Activated CD4-positive, alpha-beta memory T cell treated with anti-CD3 and anti-CD28 coated beads, Interleukin-2, amount 10 ng/mL, durations not matched to agents 7 days and 5 days (primary cell): ENCODE data around the gene SMG5. TPM values are rescaled to one million over a fixed set of nuclear protein-coding genes. Genes with fewer than 3 reads are reported as not detected.
A peak's percentile ranks its signal among the peaks of the same experiment; 100 is the strongest.
"Not testable (repeated sequence)": the region's sequence is repeated elsewhere in the genome, so short reads cannot be mapped to it uniquely, and the experiment has no call there.

ENCODE experiments used
- CTCF ChIA-PET: fragments of 350-600 bp; sonication (Branson Sonifier 250); formaldehyde crosslinking; loops from one replicate; lab custom pipeline; 2021; ENCODE audit warnings: antibody characterized with exemption, inconsistent platforms; lab: Charles Lee
- POLR2A ChIA-PET: fragments of 350-600 bp; sonication (Branson Sonifier 250); formaldehyde crosslinking; loops from one replicate; lab custom pipeline; 2021; ENCODE audit warnings: antibody characterized with exemption; lab: Charles Lee
- DNase-seq: peaks from one replicate; pipeline ENCODE4 v3.0.0-alpha.2; 2020
- H3K27ac Mint-ChIP-seq: one replicate; pipeline ENCODE4 v1.8.0; 2021; ENCODE audit warnings: mild to moderate bottlenecking, mixed read lengths
- H3K27me3 Mint-ChIP-seq: one replicate; pipeline ENCODE4 v1.8.0; 2021; ENCODE audit warnings: mixed read lengths
- H3K36me3 Mint-ChIP-seq: one replicate; pipeline ENCODE4 v1.8.0; 2021; ENCODE audit warnings: low read depth, mixed read lengths
- H3K4me1 Mint-ChIP-seq: one replicate; pipeline ENCODE4 v1.8.0; 2021; ENCODE audit warnings: mixed read lengths
- H3K4me3 Mint-ChIP-seq: one replicate; pipeline ENCODE4 v1.8.0; 2021; ENCODE audit warnings: mild to moderate bottlenecking, mixed read lengths
- H3K9me3 Mint-ChIP-seq: one replicate; pipeline ENCODE4 v1.8.0; 2021; ENCODE audit warnings: mixed read lengths
- total RNA-seq, 2 experiments: library from RNA; stranded (reverse); gene quantifications; one replicate each; pipeline ENCODE4 v1.2.3, GENCODE V29; 2021

Gene SMG5, protein sequence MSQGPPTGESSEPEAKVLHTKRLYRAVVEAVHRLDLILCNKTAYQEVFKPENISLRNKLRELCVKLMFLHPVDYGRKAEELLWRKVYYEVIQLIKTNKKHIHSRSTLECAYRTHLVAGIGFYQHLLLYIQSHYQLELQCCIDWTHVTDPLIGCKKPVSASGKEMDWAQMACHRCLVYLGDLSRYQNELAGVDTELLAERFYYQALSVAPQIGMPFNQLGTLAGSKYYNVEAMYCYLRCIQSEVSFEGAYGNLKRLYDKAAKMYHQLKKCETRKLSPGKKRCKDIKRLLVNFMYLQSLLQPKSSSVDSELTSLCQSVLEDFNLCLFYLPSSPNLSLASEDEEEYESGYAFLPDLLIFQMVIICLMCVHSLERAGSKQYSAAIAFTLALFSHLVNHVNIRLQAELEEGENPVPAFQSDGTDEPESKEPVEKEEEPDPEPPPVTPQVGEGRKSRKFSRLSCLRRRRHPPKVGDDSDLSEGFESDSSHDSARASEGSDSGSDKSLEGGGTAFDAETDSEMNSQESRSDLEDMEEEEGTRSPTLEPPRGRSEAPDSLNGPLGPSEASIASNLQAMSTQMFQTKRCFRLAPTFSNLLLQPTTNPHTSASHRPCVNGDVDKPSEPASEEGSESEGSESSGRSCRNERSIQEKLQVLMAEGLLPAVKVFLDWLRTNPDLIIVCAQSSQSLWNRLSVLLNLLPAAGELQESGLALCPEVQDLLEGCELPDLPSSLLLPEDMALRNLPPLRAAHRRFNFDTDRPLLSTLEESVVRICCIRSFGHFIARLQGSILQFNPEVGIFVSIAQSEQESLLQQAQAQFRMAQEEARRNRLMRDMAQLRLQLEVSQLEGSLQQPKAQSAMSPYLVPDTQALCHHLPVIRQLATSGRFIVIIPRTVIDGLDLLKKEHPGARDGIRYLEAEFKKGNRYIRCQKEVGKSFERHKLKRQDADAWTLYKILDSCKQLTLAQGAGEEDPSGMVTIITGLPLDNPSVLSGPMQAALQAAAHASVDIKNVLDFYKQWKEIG
- total RNA-seq = 10 to 100 TPM; 58.5 to 60.4 TPM

DNA sequence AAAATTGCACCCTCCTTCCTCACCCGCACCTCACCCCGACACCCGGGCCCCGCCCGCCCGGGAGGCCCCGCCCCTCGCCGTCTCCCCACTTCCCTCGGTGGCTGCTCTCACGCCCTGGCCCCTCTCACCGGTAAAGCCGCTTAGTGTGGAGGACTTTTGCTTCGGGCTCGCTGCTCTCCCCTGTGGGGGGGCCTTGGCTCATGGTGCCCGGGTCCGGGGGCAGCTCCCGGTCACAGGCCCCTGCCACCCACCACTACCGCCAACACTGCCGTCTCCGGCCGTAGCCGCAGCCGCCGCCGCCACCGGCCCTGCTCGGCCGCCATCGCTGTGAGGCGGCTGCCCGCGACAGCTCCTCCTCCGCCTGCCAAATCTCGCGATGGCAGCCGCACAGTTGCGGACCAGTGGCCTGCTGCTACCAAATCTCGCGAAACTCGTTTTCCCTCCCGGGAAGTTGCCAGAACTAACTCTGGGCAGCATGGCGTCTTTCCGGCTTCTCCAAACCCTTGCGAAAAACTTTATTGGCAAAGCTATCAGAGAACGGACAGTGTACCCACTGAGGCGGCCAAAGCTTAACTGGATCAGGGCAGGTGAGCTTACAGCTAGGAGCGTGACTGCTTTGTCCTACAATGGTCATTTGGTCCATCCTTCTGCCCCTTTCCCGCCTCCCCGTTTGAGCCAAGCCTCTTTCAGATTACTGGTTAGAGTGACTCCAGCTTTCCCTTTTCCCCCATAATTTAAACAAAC is at the start of gene SMG5:
Gene SMG5, minus strand, starts transcription at position 347 of the 744 bp plus-strand sequence. Its CDS starts 145 bp downstream, at position 202.
- POLR2A ChIA-PET = interaction anchor here (0.6 to 6.0 kb wide), 65 partner anchors 8 to 1948 kb away, joined by 3 to 67 read pairs (median 5); partner anchors contain the start of genes ARHGEF2, CCT3, GLMP and HDGF
- Mint-ChIP-seq H3K9me3 (no peaks in the 10 kb centered on the region), H3K27ac (peak within 1 kb of the TSS; percentile 81), H3K27me3 (no peaks in the 10 kb centered on the region), H3K4me3 (peak within 1 kb of the TSS; percentile 86), H3K4me1 (peaks cover 39% of the 10 kb centered on the region), H3K36me3 (peaks cover 18% of the 10 kb centered on the region)
- peak; percentile 97 for DNase-seq
- CTCF ChIA-PET = interaction anchor here (1.1 to 2.8 kb wide), 14 partner anchors 13 to 305 kb away, joined by 3 to 15 read pairs (median 4); partner anchors contain the start of genes CCT3, GLMP and TSACC

DNA sequence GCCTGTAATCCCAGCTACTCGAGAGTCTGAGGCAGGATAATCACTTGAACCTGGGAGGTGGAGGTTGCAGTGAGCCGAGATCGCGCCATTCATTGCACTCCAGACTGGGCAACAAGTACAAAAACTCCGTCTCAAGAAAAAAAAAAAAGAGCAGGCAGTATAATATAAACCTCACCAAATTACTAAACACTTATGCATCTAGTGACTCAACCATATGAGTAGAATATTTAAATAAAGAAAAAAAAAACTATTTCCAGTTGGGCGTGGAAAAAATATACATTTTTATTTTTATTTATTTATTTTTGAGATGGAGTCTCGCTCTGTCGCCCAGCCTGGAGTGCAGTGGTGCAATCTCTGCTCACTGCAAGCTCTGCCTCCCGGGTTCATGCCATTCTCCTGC is 40.6 kb upstream of the SMG5 start:
- not testable (repeated sequence) for H3K27me3 Mint-ChIP-seq, H3K27ac Mint-ChIP-seq, H3K9me3 Mint-ChIP-seq, H3K4me3 Mint-ChIP-seq, H3K4me1 Mint-ChIP-seq, DNase-seq
- CTCF ChIA-PET = interaction anchor here (0.6 to 1.6 kb wide), 3 partner anchors 8 to 182 kb away, joined by 3 to 5 read pairs (median 4); no protein-coding TSS in a partner anchor
- POLR2A ChIA-PET = interaction anchor here (1.1 to 1.5 kb wide), 2 partner anchors 15 to 40 kb away, joined by 3 read pairs; partner anchors contain the start of genes CCT3 and TSACC
- H3K36me3 Mint-ChIP-seq = peaks cover 46% of the 10 kb centered on the region

GRCh38 chr1:156320560-156320959 is 37.9 kb upstream of the SMG5 start:
- Mint-ChIP-seq H3K27me3 (no peaks in the 10 kb centered on the region), H3K4me3 (no peak overlapping the region), H3K9me3 (no peaks in the 10 kb centered on the region), H3K27ac (no peak overlapping the region), H3K4me1 (no peaks in the 10 kb centered on the region), H3K36me3 (peaks cover 65% of the 10 kb centered on the region)
- no peak for DNase-seq
- CTCF ChIA-PET = interaction anchor here (0.6 to 1.2 kb wide), 2 partner anchors 44 to 86 kb away, joined by 3 read pairs; no protein-coding TSS in a partner anchor
- POLR2A ChIA-PET = interaction anchor here (1.5 kb wide), 1 partner anchor 15 kb away, joined by 3 read pairs; no protein-coding TSS in a partner anchor

GRCh38 chr1:156319664-156320063 is 37.0 kb upstream of the SMG5 start:
- no peak overlapping the region for H3K4me3 Mint-ChIP-seq
- H3K27me3 Mint-ChIP-seq = no peaks in the 10 kb centered on the region
- ChIA-PET CTCF (interaction anchor here (0.6 to 2.6 kb wide), 32 partner anchors 8 to 506 kb away, joined by 3 to 26 read pairs (median 4); partner anchors contain the start of genes CCT3, PMF1, SMG5 and TSACC), POLR2A (interaction anchor here (0.7 to 1.5 kb wide), 6 partner anchors 14 to 174 kb away, joined by 3 to 5 read pairs (median 3); partner anchors contain the start of gene SMG5)
- H3K4me1 Mint-ChIP-seq = no peaks in the 10 kb centered on the region
- H3K27ac Mint-ChIP-seq = no peak overlapping the region
- DNase-seq = peak; percentile 27
- H3K9me3 Mint-ChIP-seq = no peaks in the 10 kb centered on the region
- peaks cover 66% of the 10 kb centered on the region for H3K36me3 Mint-ChIP-seq

DNA sequence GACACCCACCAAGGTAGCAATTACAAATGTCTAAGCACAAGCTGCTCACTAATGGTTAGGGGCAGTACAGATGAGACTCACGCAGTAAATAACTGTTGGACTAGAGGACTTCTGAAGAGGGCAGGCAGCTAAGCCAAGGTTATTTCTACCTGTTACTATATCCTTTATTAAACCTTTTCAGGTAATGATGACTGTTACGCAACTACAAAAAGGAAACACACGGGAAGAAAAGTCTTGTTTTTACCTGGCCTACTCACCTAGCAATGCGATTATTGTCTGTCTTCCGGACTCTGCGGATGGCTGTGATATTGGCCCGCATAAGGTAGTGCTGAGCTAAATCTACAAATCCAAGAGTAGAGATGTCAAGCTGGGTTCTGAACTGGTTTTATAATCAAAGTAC is 34.3 kb upstream of the SMG5 start:
- Mint-ChIP-seq H3K4me1 (no peaks in the 10 kb centered on the region), H3K27me3 (no peaks in the 10 kb centered on the region), H3K36me3 (peaks cover 74% of the 10 kb centered on the region), H3K4me3 (no peak overlapping the region), H3K27ac (no peak overlapping the region), H3K9me3 (no peaks in the 10 kb centered on the region)
- CTCF ChIA-PET = interaction anchor here (0.6 to 1.8 kb wide), 4 partner anchors 27 to 443 kb away, joined by 3 to 8 read pairs (median 4); partner anchors contain the start of genes SMG5 and TMEM79
- no peak for DNase-seq
- POLR2A ChIA-PET = interaction anchor here (0.9 kb wide), 1 partner anchor 34 kb away, joined by 3 read pairs; the partner anchor contains the start of gene SMG5

DNA sequence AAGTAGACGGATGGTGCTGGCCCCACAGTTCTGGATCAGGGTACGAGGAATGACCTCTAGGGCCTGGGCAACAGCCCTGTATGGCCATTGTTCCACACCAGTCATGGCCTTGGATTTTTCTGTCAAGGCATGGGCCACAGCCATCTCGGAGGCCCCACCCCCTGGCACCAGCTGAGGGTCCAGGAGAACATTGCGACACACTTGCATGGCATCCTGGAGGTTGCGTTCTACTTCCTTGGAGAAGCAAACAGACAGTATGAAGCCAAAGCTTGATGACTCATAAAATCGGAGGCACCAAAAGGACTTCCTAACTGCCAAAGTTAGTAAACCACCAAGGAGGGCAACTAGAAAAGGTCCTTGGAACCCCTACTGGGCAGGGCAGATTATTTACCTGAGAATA is 28.3 kb upstream of the SMG5 start:
- no peaks in the 10 kb centered on the region for H3K4me1 Mint-ChIP-seq
- H3K9me3 Mint-ChIP-seq = no peaks in the 10 kb centered on the region
- ChIA-PET POLR2A (interaction anchor here (1.0 to 1.5 kb wide), 2 partner anchors 29 to 146 kb away, joined by 3 to 8 read pairs; partner anchors contain the start of gene SMG5), CTCF (interaction anchor here (1.3 kb wide), 1 partner anchor 8 kb away, joined by 5 read pairs; no protein-coding TSS in a partner anchor)
- DNase-seq = no peak
- no peak overlapping the region for H3K27ac Mint-ChIP-seq
- no peak overlapping the region for H3K4me3 Mint-ChIP-seq
- peaks cover 66% of the 10 kb centered on the region for H3K36me3 Mint-ChIP-seq
- no peaks in the 10 kb centered on the region for H3K27me3 Mint-ChIP-seq

- H3K4me1 Mint-ChIP-seq = no peaks in the 10 kb centered on the region
- no peaks in the 10 kb centered on the region for H3K9me3 Mint-ChIP-seq
- no peaks in the 10 kb centered on the region for H3K27me3 Mint-ChIP-seq
- no peak overlapping the region for H3K4me3 Mint-ChIP-seq
- ChIA-PET CTCF (no interaction called here), POLR2A (interaction anchor here (1.9 to 2.4 kb wide), 2 partner anchors 9 to 25 kb away, joined by 7 to 14 read pairs; partner anchors contain the start of genes SMG5, TMEM79 and VHLL)
- H3K36me3 Mint-ChIP-seq = peaks cover 52% of the 10 kb centered on the region
- no peak for DNase-seq
- no peak overlapping the region for H3K27ac Mint-ChIP-seq
Observed at GRCh38 chr1:156308078-156308477, 25.5 kb upstream of the SMG5 start.

DNA sequence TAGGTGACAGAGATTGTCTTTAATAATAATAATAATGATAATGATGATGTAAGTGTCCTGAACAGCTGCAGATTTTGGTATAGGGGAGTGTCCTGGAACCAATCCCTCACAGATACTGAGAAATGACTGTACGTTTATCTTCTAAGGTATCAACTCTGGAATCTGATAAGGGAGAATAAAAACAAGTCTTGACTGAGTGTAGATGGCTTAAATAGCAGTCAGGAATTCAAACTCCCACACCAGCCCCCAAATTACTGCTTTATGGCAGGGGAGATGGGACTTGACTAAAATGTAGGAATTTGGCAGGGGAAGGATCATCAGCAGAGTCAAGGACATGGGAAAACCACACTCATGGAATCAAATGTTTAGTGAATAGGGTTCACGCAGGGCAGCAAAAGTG is 22.6 kb upstream of the SMG5 start:
- Mint-ChIP-seq H3K27me3 (no peaks in the 10 kb centered on the region), H3K4me3 (no peak overlapping the region), H3K36me3 (peaks cover 29% of the 10 kb centered on the region), H3K4me1 (no peaks in the 10 kb centered on the region), H3K27ac (no peak overlapping the region), H3K9me3 (no peaks in the 10 kb centered on the region)
- DNase-seq = no peak
- ChIA-PET CTCF (interaction anchor here (1.2 to 2.8 kb wide), 2 partner anchors 14 to 26 kb away, joined by 3 to 10 read pairs; no protein-coding TSS in a partner anchor), POLR2A (no interaction called here)

DNA sequence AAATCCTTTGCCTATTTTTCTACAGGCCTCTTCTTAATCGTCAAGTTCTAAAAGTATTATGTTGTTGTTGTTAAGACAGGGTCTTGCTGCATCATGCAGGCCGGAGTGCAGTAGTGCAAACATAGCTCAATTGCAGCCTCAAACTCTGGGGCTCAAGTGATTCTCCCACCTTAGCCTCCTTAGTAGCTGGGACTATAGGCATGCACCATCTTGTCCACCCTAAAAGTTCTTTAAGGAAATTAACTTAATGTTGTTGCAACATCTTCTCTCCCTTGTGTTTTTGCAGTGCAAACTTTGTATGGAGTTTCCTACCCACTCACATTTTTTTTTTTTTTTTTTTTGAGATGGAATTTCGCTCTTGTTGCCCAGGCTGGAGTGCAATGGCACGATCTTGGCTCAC is 20.6 kb upstream of the SMG5 start:
- no peak overlapping the region for H3K27ac Mint-ChIP-seq
- no peaks in the 10 kb centered on the region for H3K27me3 Mint-ChIP-seq
- DNase-seq = no peak
- ChIA-PET POLR2A (interaction anchor here (0.7 kb wide), 1 partner anchor 21 kb away, joined by 3 read pairs; the partner anchor contains the start of gene SMG5), CTCF (interaction anchor here (0.7 to 2.8 kb wide), 4 partner anchors 16 to 239 kb away, joined by 3 to 10 read pairs (median 4); no protein-coding TSS in a partner anchor)
- H3K9me3 Mint-ChIP-seq = no peaks in the 10 kb centered on the region
- H3K4me1 Mint-ChIP-seq = no peaks in the 10 kb centered on the region
- H3K36me3 Mint-ChIP-seq = peaks cover 16% of the 10 kb centered on the region
- no peak overlapping the region for H3K4me3 Mint-ChIP-seq

DNA sequence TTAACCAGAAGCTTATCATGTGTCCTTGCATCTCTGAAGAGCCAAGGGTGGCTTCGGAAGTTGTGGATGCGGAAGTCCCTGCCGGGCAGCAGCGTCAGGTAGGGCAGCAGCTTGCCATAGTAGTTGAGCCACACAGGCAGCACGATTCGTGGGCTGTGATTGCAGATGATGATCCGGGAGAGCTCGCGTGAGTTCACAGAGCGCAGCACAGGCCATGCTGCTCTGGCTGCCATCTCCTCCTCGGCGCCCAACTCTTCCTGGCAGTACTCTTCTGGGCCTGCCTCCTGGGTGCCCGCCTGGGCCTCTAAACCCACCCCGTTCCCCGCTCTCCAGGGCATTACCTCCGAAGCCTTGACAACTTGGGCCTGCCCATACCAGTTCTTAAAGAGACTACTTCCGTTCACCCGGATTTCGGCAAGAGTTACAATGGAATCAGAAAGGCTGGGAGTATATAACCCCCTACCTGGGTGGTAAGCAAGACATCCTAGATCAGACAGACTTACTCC is 16.3 kb upstream of the SMG5 start, which contains the start of gene VHLL:
Gene VHLL, minus strand, starts transcription at position 456 of the 506 bp plus-strand sequence. Its CDS starts 118 bp downstream, at position 338.
- Mint-ChIP-seq H3K4me1 (peaks cover 17% of the 10 kb centered on the region), H3K27ac (no peak within 1 kb of the TSS), H3K36me3 (no peaks in the 10 kb centered on the region), H3K27me3 (no peaks in the 10 kb centered on the region), H3K9me3 (no peaks in the 10 kb centered on the region), H3K4me3 (no peak within 1 kb of the TSS)
- DNase-seq = no peak
- ChIA-PET POLR2A (interaction anchor here (2.2 kb wide), 1 partner anchor 8 kb away, joined by 7 read pairs; no protein-coding TSS in a partner anchor), CTCF (no interaction called here)
